Gastroesophageal sphincter (tissue), 3 donors: ENCODE measurements around the gene UPP2.

Experiments
- EP300 ChIP-seq: sonication (generic); formaldehyde crosslinking; IDR thresholded peaks from one replicate; pipeline ENCODE4 v1.6.1; 2017; ENCODE audit warnings: antibody characterized with exemption, mild to moderate bottlenecking
- POLR2A ChIP-seq, 2 donors: fragments of 450-650 bp; IDR thresholded peaks; one replicate each; pipeline ENCODE4 v1.6.1; 2017; ENCODE audit warnings: antibody characterized with exemption in 2 of 2, mild to moderate bottlenecking in 2 of 2, moderate library complexity in 1 of 2
- POLR2AphosphoS5 ChIP-seq: sonication (generic); formaldehyde crosslinking; IDR thresholded peaks from one replicate; pipeline ENCODE4 v1.6.1; 2017; ENCODE audit warnings: antibody characterized with exemption
- TF ChIP-seq, protein P1 (sequence below), 4 experiments: fragments of 200-600 bp in 2 of 4; fragments of 450-650 bp in 2 of 4; sonication (generic) in 1 of 4; IDR thresholded peaks; one replicate each; pipeline ENCODE4 v1.5.1; 2017 to 2019; ENCODE audit warnings: antibody characterized with exemption in 4 of 4, mild to moderate bottlenecking in 2 of 4, moderate library complexity in 2 of 4

DNA sequence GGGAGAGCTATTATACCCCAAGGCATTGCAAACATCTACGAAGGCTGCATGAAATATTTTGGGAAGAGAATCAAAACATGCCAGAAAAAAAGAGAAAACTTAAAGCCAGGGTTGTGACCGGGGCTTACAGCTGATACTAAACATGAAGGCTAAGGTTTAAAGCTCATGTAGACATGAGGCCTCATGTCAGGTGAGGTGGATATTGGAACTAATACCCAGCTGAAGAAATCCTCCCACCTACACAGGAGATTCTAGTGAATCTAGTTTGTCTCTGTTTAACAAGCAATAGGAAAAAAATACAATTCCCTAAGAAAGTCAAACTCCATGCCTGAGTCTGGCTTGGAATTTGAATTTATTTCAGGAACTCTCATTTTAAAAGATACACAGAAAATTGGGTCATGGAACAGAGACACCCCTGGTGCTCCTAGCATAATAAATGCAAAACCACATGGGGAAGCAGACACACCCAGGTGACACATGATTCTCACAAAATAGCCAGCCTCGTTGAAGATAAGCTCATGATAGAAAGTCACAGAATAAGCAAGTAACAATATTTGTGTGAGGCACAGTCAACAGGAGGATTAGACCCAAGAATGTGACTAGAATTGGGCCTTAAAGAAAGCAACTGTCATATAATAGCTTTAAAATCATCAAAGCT is 42.2 kb downstream of the UPP2 start:
- TF ChIP-seq, protein P1, sequence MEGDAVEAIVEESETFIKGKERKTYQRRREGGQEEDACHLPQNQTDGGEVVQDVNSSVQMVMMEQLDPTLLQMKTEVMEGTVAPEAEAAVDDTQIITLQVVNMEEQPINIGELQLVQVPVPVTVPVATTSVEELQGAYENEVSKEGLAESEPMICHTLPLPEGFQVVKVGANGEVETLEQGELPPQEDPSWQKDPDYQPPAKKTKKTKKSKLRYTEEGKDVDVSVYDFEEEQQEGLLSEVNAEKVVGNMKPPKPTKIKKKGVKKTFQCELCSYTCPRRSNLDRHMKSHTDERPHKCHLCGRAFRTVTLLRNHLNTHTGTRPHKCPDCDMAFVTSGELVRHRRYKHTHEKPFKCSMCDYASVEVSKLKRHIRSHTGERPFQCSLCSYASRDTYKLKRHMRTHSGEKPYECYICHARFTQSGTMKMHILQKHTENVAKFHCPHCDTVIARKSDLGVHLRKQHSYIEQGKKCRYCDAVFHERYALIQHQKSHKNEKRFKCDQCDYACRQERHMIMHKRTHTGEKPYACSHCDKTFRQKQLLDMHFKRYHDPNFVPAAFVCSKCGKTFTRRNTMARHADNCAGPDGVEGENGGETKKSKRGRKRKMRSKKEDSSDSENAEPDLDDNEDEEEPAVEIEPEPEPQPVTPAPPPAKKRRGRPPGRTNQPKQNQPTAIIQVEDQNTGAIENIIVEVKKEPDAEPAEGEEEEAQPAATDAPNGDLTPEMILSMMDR (IDR thresholded peaks at IDR 0.05): no peak
- TF ChIP-seq POLR2AphosphoS5 (no peak), POLR2A (IDR thresholded peaks at IDR 0.05) (no peak), EP300 (no peak)
